Neural cell (in vitro differentiated cells): ENCODE results near the gene IRX6. TPM values are rescaled to one million over a fixed set of nuclear protein-coding genes. Genes with fewer than 3 reads are reported as not detected.

ENCODE experiments used
- H2AFZ ChIP-seq: fragments of 200-600, 300-800 bp; sonication (generic), shearing (Covaris generic); 2 replicates; pipeline ENCODE4 v1.6.0; 2014; ENCODE audit warnings: low read depth, mild to moderate bottlenecking, antibody characterized with exemption, low read length, moderate library complexity
- H3F3A ChIP-seq: fragments of 200-600 bp; shearing (Covaris generic); 2 replicates; pipeline ENCODE4 v1.6.1; 2016; ENCODE audit warnings: mild to moderate bottlenecking, moderate library complexity, mixed read lengths, antibody characterized with exemption, low read length; ENCODE audit not compliant: insufficient read depth, poor library complexity, severe bottlenecking
- H3K27ac ChIP-seq: fragments of 200-600, 300-800 bp; sonication (generic), shearing (Covaris generic); 2 replicates; pipeline ENCODE4 v1.5.1; 2014; ENCODE audit warnings: mild to moderate bottlenecking, low read length, moderate library complexity
- H3K27me3 ChIP-seq: fragments of 300-800, 200-600 bp; sonication (generic), shearing (Covaris generic); 2 replicates; pipeline ENCODE4 v1.6.0; 2014; ENCODE audit warnings: mild to moderate bottlenecking, low read depth, low read length, moderate library complexity; ENCODE audit not compliant: insufficient read depth
- H3K36me3 ChIP-seq: fragments of 300-800, 200-600 bp; sonication (generic), shearing (Covaris generic); 2 replicates; pipeline ENCODE4 v1.5.1; 2014; ENCODE audit warnings: mild to moderate bottlenecking, antibody characterized with exemption, low read length, moderate library complexity; ENCODE audit not compliant: insufficient read depth
- H3K4me2 ChIP-seq: fragments of 300-800, 200-600 bp; sonication (generic), shearing (Covaris generic); 2 replicates; pipeline ENCODE4 v1.6.0; 2014; ENCODE audit warnings: mild to moderate bottlenecking, low read length
- H3K4me3 ChIP-seq: fragments of 300-800, 200-600 bp; sonication (generic), shearing (Covaris generic); 2 replicates; pipeline ENCODE4 v1.5.1; 2014; ENCODE audit warnings: mild to moderate bottlenecking, low read length, moderate library complexity
- H3K79me2 ChIP-seq: fragments of 200-600 bp; shearing (Covaris generic); replicated peaks from 2 replicates; pipeline ENCODE4 v1.6.0; 2014; ENCODE audit warnings: mild to moderate bottlenecking, low read length, moderate library complexity; ENCODE audit not compliant: insufficient read depth
- H3K9ac ChIP-seq: fragments of 300-800, 200-600 bp; sonication (generic), shearing (Covaris generic); 2 replicates; pipeline ENCODE4 v1.6.1; 2016; ENCODE audit warnings: mild to moderate bottlenecking, low read length, mixed read lengths
- H3K9me2 ChIP-seq: fragments of 200-600 bp; shearing (Covaris generic); 2 replicates; pipeline ENCODE4 v1.6.1; 2016; ENCODE audit warnings: mild to moderate bottlenecking, low read length, mixed read lengths; ENCODE audit not compliant: insufficient read depth
- H3K9me3 ChIP-seq: fragments of 200-600, 300-800 bp; sonication (generic), shearing (Covaris generic); 2 replicates; pipeline ENCODE4 v1.6.1; 2016; ENCODE audit warnings: mild to moderate bottlenecking, mixed run types, low read length, moderate library complexity, mixed read lengths
- H4K20me1 ChIP-seq: fragments of 200-600 bp; shearing (Covaris generic); 2 replicates; pipeline ENCODE4 v1.6.1; 2016; ENCODE audit warnings: mild to moderate bottlenecking, mixed run types; ENCODE audit not compliant: insufficient read depth
- EP300 ChIP-seq: fragments of 450-650 bp; conservative IDR thresholded peaks from 2 replicates; pipeline ENCODE4 v1.6.1; 2014; ENCODE audit warnings: antibody characterized with exemption, mild to moderate bottlenecking, moderate library complexity; ENCODE audit not compliant: poor library complexity, severe bottlenecking
- EZH2 ChIP-seq: fragments of 200-600, 300-800 bp; shearing (Covaris generic), sonication (generic); IDR thresholded peaks from 2 replicates; pipeline ENCODE4 v1.6.1; 2014; ENCODE audit warnings: antibody characterized with exemption, low read length, borderline replicate concordance, mild to moderate bottlenecking; ENCODE audit not compliant: insufficient read depth, poor library complexity, severe bottlenecking
- MXI1 ChIP-seq: fragments of 450-650 bp; conservative IDR thresholded peaks from 2 replicates; pipeline ENCODE4 v1.6.1; 2014; ENCODE audit warnings: antibody characterized with exemption, mild to moderate bottlenecking; ENCODE audit not compliant: poor library complexity, severe bottlenecking
- POLR2AphosphoS5 ChIP-seq: IDR thresholded peaks from 2 replicates; pipeline ENCODE4 v1.6.1; 2012
- RAD21 ChIP-seq: fragments of 450-650 bp; conservative IDR thresholded peaks from 2 replicates; pipeline ENCODE4 v1.6.1; 2014; ENCODE audit warnings: antibody characterized with exemption, mild to moderate bottlenecking, moderate library complexity
- SMC3 ChIP-seq: fragments of 450-650 bp; conservative IDR thresholded peaks from 2 replicates; pipeline ENCODE4 v1.6.1; 2014; ENCODE audit warnings: antibody characterized with exemption, mild to moderate bottlenecking, moderate library complexity; ENCODE audit not compliant: poor library complexity
- TAF1 ChIP-seq: IDR thresholded peaks from 2 replicates; pipeline ENCODE4 v1.6.1; 2012; ENCODE audit warnings: low read depth
- polyA plus RNA-seq: library from polyadenylated mRNA; depleted of rRNA; stranded (reverse); fragments of >200 nt; gene quantifications from 2 replicates; pipeline ENCODE4 v1.2.3, GENCODE V29; 2014
- TF ChIP-seq, protein P1 (sequence below): IDR thresholded peaks from 2 replicates; pipeline ENCODE4 v1.6.1; 2012; ENCODE audit warnings: borderline replicate concordance
- TF ChIP-seq, protein P2 (sequence below): fragments of 450-650 bp; IDR thresholded peaks from 2 replicates; pipeline ENCODE4 v1.5.1; 2014; ENCODE audit warnings: antibody characterized with exemption, mild to moderate bottlenecking, moderate library complexity; ENCODE audit not compliant: poor library complexity, severe bottlenecking

IRX6 gene
- polyA plus RNA-seq, 1 donor from 2014 or later = not detected

DNA sequence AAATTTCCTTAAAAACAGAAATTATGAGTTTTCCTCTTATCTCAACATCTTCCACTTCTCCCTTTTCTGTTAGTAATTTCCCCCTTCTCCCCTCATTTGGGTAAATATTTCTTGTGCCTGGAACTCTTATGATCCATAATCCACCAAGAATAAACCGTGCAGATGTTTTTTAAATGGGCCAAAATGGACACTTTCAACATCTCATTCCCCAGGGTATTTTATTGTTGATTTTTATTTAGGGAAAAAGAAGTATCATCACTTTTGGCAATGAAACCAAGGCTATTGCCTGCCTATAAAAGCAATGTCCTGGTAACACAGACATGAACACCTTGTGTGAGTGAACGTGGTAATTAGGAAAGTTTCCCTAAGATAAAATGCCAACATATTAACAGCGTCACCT, 54.6 kb downstream of the IRX6 start:
- Histone ChIP-seq H3K9me2 (no peaks in the 10 kb centered on the region), H3K9ac (no peak overlapping the region), H4K20me1 (no peaks in the 10 kb centered on the region), H2AFZ (no peak overlapping the region), H3K27me3 (no peaks in the 10 kb centered on the region), H3K27ac (no peak overlapping the region), H3F3A (no peaks in the 10 kb centered on the region), H3K36me3 (no peaks in the 10 kb centered on the region), H3K9me3 (no peaks in the 10 kb centered on the region), H3K4me2 (no peak overlapping the region), H3K79me2 (no peaks in the 10 kb centered on the region), H3K4me3 (no peak overlapping the region)
- TF ChIP-seq EZH2 (no peak), RAD21 (no peak), TAF1 (no peak), MXI1 (no peak), EP300 (no peak), SMC3 (no peak), POLR2AphosphoS5 (no peak)
- TF ChIP-seq, protein P1, sequence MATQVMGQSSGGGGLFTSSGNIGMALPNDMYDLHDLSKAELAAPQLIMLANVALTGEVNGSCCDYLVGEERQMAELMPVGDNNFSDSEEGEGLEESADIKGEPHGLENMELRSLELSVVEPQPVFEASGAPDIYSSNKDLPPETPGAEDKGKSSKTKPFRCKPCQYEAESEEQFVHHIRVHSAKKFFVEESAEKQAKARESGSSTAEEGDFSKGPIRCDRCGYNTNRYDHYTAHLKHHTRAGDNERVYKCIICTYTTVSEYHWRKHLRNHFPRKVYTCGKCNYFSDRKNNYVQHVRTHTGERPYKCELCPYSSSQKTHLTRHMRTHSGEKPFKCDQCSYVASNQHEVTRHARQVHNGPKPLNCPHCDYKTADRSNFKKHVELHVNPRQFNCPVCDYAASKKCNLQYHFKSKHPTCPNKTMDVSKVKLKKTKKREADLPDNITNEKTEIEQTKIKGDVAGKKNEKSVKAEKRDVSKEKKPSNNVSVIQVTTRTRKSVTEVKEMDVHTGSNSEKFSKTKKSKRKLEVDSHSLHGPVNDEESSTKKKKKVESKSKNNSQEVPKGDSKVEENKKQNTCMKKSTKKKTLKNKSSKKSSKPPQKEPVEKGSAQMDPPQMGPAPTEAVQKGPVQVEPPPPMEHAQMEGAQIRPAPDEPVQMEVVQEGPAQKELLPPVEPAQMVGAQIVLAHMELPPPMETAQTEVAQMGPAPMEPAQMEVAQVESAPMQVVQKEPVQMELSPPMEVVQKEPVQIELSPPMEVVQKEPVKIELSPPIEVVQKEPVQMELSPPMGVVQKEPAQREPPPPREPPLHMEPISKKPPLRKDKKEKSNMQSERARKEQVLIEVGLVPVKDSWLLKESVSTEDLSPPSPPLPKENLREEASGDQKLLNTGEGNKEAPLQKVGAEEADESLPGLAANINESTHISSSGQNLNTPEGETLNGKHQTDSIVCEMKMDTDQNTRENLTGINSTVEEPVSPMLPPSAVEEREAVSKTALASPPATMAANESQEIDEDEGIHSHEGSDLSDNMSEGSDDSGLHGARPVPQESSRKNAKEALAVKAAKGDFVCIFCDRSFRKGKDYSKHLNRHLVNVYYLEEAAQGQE = no peak
- TF ChIP-seq, protein P2, sequence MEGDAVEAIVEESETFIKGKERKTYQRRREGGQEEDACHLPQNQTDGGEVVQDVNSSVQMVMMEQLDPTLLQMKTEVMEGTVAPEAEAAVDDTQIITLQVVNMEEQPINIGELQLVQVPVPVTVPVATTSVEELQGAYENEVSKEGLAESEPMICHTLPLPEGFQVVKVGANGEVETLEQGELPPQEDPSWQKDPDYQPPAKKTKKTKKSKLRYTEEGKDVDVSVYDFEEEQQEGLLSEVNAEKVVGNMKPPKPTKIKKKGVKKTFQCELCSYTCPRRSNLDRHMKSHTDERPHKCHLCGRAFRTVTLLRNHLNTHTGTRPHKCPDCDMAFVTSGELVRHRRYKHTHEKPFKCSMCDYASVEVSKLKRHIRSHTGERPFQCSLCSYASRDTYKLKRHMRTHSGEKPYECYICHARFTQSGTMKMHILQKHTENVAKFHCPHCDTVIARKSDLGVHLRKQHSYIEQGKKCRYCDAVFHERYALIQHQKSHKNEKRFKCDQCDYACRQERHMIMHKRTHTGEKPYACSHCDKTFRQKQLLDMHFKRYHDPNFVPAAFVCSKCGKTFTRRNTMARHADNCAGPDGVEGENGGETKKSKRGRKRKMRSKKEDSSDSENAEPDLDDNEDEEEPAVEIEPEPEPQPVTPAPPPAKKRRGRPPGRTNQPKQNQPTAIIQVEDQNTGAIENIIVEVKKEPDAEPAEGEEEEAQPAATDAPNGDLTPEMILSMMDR = no peak

DNA sequence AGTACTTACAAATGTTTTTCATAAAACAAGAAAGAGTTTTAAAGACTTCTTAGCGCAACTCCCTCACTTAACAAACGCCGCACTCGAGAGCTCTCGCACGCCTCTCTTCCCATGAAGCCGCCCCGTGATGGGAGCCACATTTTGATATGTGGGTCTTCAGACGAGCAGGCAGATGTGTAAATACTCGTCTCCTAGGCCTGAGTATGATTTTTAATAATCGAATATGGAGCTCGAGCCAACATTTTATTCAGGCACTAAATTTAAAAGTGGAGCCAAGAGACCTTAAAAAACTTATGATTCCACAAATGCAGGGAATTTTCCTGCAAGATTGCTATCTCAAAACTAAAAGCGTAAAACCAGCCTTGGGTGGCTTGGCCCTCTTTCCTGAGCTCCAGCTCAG, 55.4 kb downstream of the IRX6 start:
- Histone ChIP-seq H2AFZ (no peak overlapping the region), H3K9ac (no peak overlapping the region), H3K9me2 (no peaks in the 10 kb centered on the region), H3K36me3 (no peaks in the 10 kb centered on the region), H3K27ac (no peak overlapping the region), H3K27me3 (no peaks in the 10 kb centered on the region), H3F3A (no peaks in the 10 kb centered on the region), H3K79me2 (no peaks in the 10 kb centered on the region), H3K4me2 (no peak overlapping the region), H3K4me3 (no peak overlapping the region), H4K20me1 (no peaks in the 10 kb centered on the region), H3K9me3 (no peaks in the 10 kb centered on the region)
- TF ChIP-seq SMC3 (no peak), EZH2 (no peak), POLR2AphosphoS5 (no peak), EP300 (no peak), TAF1 (no peak), MXI1 (no peak), RAD21 (no peak)
- TF ChIP-seq, protein P1 = no peak
- TF ChIP-seq, protein P2 = no peak
